Esophagus squamous epithelium (tissue), 5 donors: Measurements from ENCODE around the gene USP2. TPM values are rescaled to one million over a fixed set of nuclear protein-coding genes. Genes with fewer than 3 reads are reported as not detected.

ENCODE experiments used
- DNase-seq: peaks from one replicate; lab custom pipeline; 2025; lab: John Stamatoyannopoulos, UW
- H3K27ac ChIP-seq, 4 donors: fragments of 200-600 bp; sonication (generic); one replicate each; pipeline ENCODE4 v1.5.1; 2016 to 2019; ENCODE audit warnings: mild to moderate bottlenecking in 1 of 4
- H3K27me3 ChIP-seq, 4 donors: fragments of 200-600 bp; sonication (generic); 1 replicate in 3 of 4; 2 replicates in 1 of 4; pipeline versions ENCODE4 v1.5.1 to v1.6.0; 2017 to 2021; ENCODE audit warnings: antibody characterized with exemption in 1 of 4
- H3K36me3 ChIP-seq, 3 donors: fragments of 200-600 bp; sonication (generic); one replicate each; pipeline ENCODE4 v1.5.1; 2016 to 2019
- H3K4me1 ChIP-seq, 3 donors: fragments of 200-600 bp; sonication (generic); one replicate each; pipeline ENCODE4 v1.5.1; 2017 to 2019
- H3K4me3 ChIP-seq, 4 donors: fragments of 200-600 bp; sonication (generic); 1 replicate in 3 of 4; 2 replicates in 1 of 4; pipeline ENCODE4 v1.5.1; 2016 to 2019; ENCODE audit warnings: mild to moderate bottlenecking in 2 of 4, moderate library complexity in 1 of 4
- H3K9me3 ChIP-seq, 3 donors: fragments of 200-600 bp; sonication (generic); one replicate each; pipeline ENCODE4 v1.5.1; 2016 to 2019
- POLR2A ChIP-seq, 4 donors: fragments of 450-650 bp; IDR thresholded peaks; one replicate each; pipeline ENCODE4 v1.6.1; 2017; ENCODE audit warnings: antibody characterized with exemption in 4 of 4, mild to moderate bottlenecking in 4 of 4, moderate library complexity in 3 of 4
- WGBS, 2 donors: methylation state at CpG; one replicate each; pipeline ENCODE4 v1.1.5; 2018; 5-methylcytosine and 5-hydroxymethylcytosine counted together
- intact Hi-C: fragments of 100-400 bp; cut with DNase I; formaldehyde crosslinking; loops from one replicate; pipeline ENCODE4 v1.15.0; 2022
- total RNA-seq, 4 donors: library from RNA; depleted of rRNA; stranded (reverse); fragments of >200 nt; gene quantifications; one replicate each; pipeline ENCODE4 v1.1.0, GENCODE V29; 2016
- TF ChIP-seq, protein P1 (sequence below), 6 experiments: fragments of 450-650 bp in 4 of 6; fragments of 200-600 bp in 2 of 6; sonication (generic) in 2 of 6; IDR thresholded peaks; one replicate each; pipeline ENCODE4 v1.5.1; 2016 to 2019; ENCODE audit warnings: antibody characterized with exemption in 6 of 6, mild to moderate bottlenecking in 4 of 6, moderate library complexity in 4 of 6
- donor health status: DM: yes; HTN: yes; CAD: no.

Gene USP2
- total RNA-seq, 4 donors from 2014 or later: 1.9 to 9.6 (median 4.8) TPM

DNA sequence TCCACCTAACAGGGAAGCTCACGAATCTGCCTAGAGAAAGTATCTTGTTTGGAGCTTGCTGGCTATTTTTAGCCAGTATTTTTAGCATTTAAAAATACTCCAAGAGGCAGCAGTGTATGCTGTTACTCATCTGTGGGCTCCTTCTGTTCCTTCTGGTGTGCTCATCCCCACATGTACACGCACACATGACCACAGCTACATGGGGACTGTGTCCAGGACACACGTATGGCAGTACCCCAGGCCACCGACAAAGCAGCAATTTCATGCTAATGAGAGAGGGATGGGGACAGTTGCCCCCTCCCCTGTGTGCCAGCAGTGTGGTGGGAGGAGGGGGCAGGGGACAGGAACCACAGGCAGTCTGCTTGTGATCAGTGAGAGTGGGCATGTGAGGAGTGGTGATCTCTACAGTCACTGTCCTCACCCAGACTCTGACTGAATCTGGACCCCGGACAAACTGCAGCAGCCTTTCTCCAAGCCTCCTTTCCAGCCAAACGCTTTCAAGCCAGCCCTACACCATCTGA, 16.4 kb downstream of the USP2 start:
- DNase-seq: no peak
- WGBS, 2 donors: 66 to 80% methylated on average over 6 of the region's 6 CpGs
- no peak for TF ChIP-seq POLR2A (IDR thresholded peaks at IDR 0.05)
- TF ChIP-seq, protein P1, sequence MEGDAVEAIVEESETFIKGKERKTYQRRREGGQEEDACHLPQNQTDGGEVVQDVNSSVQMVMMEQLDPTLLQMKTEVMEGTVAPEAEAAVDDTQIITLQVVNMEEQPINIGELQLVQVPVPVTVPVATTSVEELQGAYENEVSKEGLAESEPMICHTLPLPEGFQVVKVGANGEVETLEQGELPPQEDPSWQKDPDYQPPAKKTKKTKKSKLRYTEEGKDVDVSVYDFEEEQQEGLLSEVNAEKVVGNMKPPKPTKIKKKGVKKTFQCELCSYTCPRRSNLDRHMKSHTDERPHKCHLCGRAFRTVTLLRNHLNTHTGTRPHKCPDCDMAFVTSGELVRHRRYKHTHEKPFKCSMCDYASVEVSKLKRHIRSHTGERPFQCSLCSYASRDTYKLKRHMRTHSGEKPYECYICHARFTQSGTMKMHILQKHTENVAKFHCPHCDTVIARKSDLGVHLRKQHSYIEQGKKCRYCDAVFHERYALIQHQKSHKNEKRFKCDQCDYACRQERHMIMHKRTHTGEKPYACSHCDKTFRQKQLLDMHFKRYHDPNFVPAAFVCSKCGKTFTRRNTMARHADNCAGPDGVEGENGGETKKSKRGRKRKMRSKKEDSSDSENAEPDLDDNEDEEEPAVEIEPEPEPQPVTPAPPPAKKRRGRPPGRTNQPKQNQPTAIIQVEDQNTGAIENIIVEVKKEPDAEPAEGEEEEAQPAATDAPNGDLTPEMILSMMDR (IDR thresholded peaks at IDR 0.05): no peak
- no peaks in the 10 kb centered on the region for H3K9me3 ChIP-seq
- peak overlapping the region; percentile 66 to 95 (median 90) for H3K27ac ChIP-seq
- H3K4me3 ChIP-seq: peak overlapping the region in 1 of 4 donors; percentile 76
- H3K36me3 ChIP-seq: peaks cover 0 to under 1% (median 0%) of the 10 kb centered on the region in 3 donors
- H3K27me3 ChIP-seq: peaks cover 0 to 41% (median 0%) of the 10 kb centered on the region in 4 donors
- intact Hi-C loops: no loop called here
- H3K4me1 ChIP-seq: peaks cover 63 to 100% (median 77%) of the 10 kb centered on the region in 3 donors

DNA sequence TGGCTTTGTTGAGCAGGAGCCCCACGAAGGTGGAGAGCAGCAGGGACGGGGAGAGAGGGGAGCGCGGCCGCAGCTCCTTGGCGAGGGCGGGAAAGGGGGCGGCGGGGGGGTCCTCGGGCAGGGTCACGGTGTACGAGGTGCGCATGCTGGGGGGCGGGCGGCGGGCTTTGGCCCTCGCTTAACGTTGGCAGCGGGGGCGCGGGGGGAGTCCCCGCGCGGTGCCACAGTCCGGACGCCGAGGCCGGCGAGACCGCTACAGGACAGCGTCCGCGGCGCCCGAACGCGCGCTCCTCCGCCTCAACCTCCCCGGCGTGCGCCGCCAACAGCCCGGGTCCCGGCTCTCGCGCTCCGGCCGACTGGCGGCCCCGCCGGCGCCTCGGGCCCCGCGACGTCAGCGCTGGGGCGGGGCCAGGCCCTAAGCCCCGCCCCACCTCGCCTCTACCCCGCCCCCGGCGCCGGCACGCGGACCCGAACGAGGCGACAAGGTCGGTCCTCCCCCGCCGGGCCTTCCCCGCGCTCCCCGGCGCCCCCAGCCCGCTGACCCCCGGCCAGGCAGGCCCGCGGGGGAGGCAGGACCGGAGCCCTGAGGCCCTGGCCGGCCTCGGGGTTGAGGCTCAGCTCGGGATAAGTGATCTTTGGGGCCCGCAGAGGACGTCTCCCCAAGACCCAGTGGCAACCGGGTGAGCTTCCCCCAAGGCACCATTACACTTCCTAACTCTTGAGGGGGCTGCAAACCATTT, 17.5 kb downstream of the USP2 start:
- Histone ChIP-seq H3K4me1 (peaks cover 53 to 97% (median 66%) of the 10 kb centered on the region in 3 donors), H3K27me3 (peaks cover 0 to 41% (median 0%) of the 10 kb centered on the region in 4 donors), H3K9me3 (no peaks in the 10 kb centered on the region), H3K27ac (peak overlapping the region; percentile 66 to 95 (median 90)), H3K4me3 (peak overlapping the region; percentile 36 to 76 (median 60)), H3K36me3 (peaks cover 0 to 11% (median 0%) of the 10 kb centered on the region in 3 donors)
- intact Hi-C loops: no loop called here
- peak in 2 of 4 donors; percentile 59 for TF ChIP-seq POLR2A (IDR thresholded peaks at IDR 0.05)
- TF ChIP-seq, protein P1 (IDR thresholded peaks at IDR 0.05): no peak
- DNase-seq: no peak
- no CpG with 5 or more reads among the region's 88 CpGs for WGBS, 2 donors

DNA sequence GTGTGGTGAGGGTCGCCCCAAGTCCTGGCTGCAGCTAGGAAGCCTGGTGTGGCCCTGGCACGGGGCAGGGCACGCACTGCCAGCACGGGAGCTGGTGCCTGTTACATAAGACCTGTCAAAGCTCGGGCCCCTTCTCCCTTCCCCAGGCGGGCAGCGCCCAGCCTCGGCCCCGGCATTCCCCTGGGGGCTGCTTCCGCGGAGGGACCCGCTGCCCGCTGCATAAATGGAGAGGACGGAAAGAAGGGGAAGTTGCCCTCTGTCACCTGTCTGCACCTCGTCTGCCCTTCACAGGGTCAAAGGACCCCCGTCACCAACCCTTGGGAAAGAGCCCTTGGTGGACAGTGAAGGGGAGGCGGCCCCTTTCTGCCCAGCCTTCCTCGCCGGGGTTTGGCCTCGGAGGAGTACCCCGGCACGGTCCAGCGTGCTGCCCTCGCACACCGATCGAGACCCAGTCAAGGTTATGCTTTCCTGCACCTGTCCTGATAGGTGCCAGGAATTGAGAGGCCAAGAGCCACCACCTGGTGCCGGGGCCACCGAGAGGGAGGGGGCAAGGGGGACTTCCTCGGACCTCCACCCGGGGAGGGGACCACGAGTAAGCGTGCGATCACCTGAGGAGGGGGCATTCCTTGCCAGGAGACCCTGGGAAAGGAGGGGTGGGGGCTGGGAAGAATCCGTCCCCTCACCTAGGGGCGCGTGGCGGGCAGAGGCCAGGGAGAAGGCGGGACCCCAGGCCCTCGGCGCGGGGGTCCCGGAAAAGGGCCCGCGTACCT, 18.2 kb downstream of the USP2 start:
- 30 to 44% methylated on average over 2 to 9 of the region's 44 CpGs for WGBS, 2 donors
- H3K9me3 ChIP-seq: no peaks in the 10 kb centered on the region
- peak overlapping the region; percentile 66 to 95 (median 90) for H3K27ac ChIP-seq
- H3K4me3 ChIP-seq: peak overlapping the region; percentile 36 to 76 (median 60)
- peaks cover 0 to 19% (median 0%) of the 10 kb centered on the region in 3 donors for H3K36me3 ChIP-seq
- no peak for TF ChIP-seq POLR2A (IDR thresholded peaks at IDR 0.05)
- TF ChIP-seq, protein P1 (IDR thresholded peaks at IDR 0.05): no peak
- intact Hi-C loops: no loop called here
- peaks cover 48 to 89% (median 59%) of the 10 kb centered on the region in 3 donors for H3K4me1 ChIP-seq
- H3K27me3 ChIP-seq: peaks cover 0 to 36% (median 0%) of the 10 kb centered on the region in 4 donors
- no peak for DNase-seq

DNA sequence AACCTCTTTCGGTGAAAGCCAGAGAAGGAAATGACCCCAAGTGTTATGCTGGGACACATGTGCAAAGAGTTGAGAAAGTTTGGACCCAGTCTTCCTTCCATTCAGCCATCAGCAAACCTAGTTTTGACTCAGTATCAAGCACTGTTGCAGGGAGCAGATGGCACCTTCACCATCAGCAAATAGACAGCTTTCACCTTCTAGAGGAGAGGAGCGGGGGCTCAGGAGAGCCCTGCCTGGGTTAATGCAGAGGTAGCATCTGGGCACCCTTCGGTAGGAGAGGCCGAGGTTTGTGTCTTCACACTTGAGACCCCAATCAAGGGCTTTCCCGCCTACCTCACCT, 18.8 kb downstream of the USP2 start:
- peak overlapping the region; percentile 36 to 76 (median 60) for H3K4me3 ChIP-seq
- H3K27ac ChIP-seq: peak overlapping the region; percentile 66 to 95 (median 90)
- peaks cover 0 to 24% (median 0%) of the 10 kb centered on the region in 3 donors for H3K36me3 ChIP-seq
- H3K9me3 ChIP-seq: no peaks in the 10 kb centered on the region
- intact Hi-C loops: no loop called here
- TF ChIP-seq, protein P1 (IDR thresholded peaks at IDR 0.05): no peak
- TF ChIP-seq POLR2A (IDR thresholded peaks at IDR 0.05): no peak
- WGBS, 2 donors: 82 to 94% methylated on average over 2 to 4 of the region's 5 CpGs
- H3K4me1 ChIP-seq: peaks cover 42 to 84% (median 53%) of the 10 kb centered on the region in 3 donors
- DNase-seq: no peak
- H3K27me3 ChIP-seq: peaks cover 0 to 34% (median 0%) of the 10 kb centered on the region in 4 donors
